ENCODE measurements around the gene SLIT3. TPM values are rescaled to one million over a fixed set of nuclear protein-coding genes. Genes with fewer than 3 reads are reported as not detected.

Gene SLIT3
- total and polyA plus RNA-seq, 2 donors (not counting 3 experiments of a cell fraction or from before 2014, with no cell fraction given) = 0.90 to 1.0 TPM

GRCh38 chr5:169147534-169147933 lies 153.4 kb downstream of the SLIT3 start:
- H3K4me3 ChIP-seq (replicated peaks in 1 of 3; ENCODE audit: insufficient read depth in 1 of 3, low read depth in 1 of 3, low read length in 3 of 3) = no peak overlapping the region

More at GRCh38 chr5:169147534-169147933, 153.4 kb downstream of the SLIT3 start:
- H3K9ac ChIP-seq (replicated peaks; ENCODE audit: extremely low read depth, insufficient read depth, low read length) = no peak overlapping the region
- POLR2A ChIA-PET = no interaction called here
- no peaks in the 10 kb centered on the region for H3K79me2 ChIP-seq (ENCODE audit: control insufficient read depth, insufficient read depth, low read length)
- H3K4me2 ChIP-seq (ENCODE audit: insufficient read depth, low read length) = no peak overlapping the region
- H3K9me3 ChIP-seq (replicated peaks; ENCODE audit: control insufficient read depth, insufficient read depth, low read length) = no peaks in the 10 kb centered on the region
- DNase-seq (ENCODE audit: low read depth, low spot score) = no peak
- H3K9me1 ChIP-seq (replicated peaks; ENCODE audit: control insufficient read depth, extremely low read depth, insufficient read depth, low read length) = no peaks in the 10 kb centered on the region
- no peaks in the 10 kb centered on the region for H3K27me3 ChIP-seq (ENCODE audit: control insufficient read depth in 2 of 2, insufficient read depth in 2 of 2, low read length in 2 of 2)
- TF ChIP-seq MYC (IDR thresholded peaks at IDR 0.05; ENCODE audit: low read depth, low read length) (no peak), FOS (IDR thresholded peaks at IDR 0.05; ENCODE audit: borderline replicate concordance, insufficient read depth, low read length) (no peak), POLR2AphosphoS5 (IDR thresholded peaks at IDR 0.05; ENCODE audit: insufficient read depth, low read depth, low read length) (no peak), EZH2 (IDR thresholded peaks at IDR 0.05; ENCODE audit: borderline replicate concordance, low read depth, low read length, severe bottlenecking) (no peak), POLR2A (IDR thresholded peaks at IDR 0.05; ENCODE audit: low read depth, low read length) (no peak), JUN (IDR thresholded peaks at IDR 0.05; ENCODE audit: borderline replicate concordance, insufficient read depth, insufficient read length, low read depth) (no peak), CTCF (IDR thresholded peaks at IDR 0.05; ENCODE audit: extremely low read depth in 1 of 2, insufficient read depth in 1 of 2, low read depth in 1 of 2, low read length in 2 of 2) (no peak), GATA2 (IDR thresholded peaks at IDR 0.05; ENCODE audit: insufficient read depth, insufficient read length, low read depth, low read length) (no peak)
- no peaks in the 10 kb centered on the region for H3K36me3 ChIP-seq (ENCODE audit: control insufficient read depth in 2 of 2, extremely low read depth in 1 of 2, insufficient read depth in 2 of 2, low read length in 2 of 2)
- H4K20me1 ChIP-seq (replicated peaks; ENCODE audit: control insufficient read depth, extremely low read depth, insufficient read depth, low read length) = no peaks in the 10 kb centered on the region
- H3K27ac ChIP-seq (ENCODE audit: insufficient read depth, low read depth, low read length) = no peak overlapping the region
- H3K4me1 ChIP-seq (ENCODE audit: control insufficient read depth, extremely low read depth, insufficient read depth, low read length) = no peaks in the 10 kb centered on the region
- no peak for FAIRE-seq
- BruUV-seq (replicated peaks) = no TSS peak
- no peak overlapping the region for H2AFZ ChIP-seq (ENCODE audit: low read depth, low read length)
- dilution Hi-C loops (cut with MboI; ENCODE audit: extremely low pct_ligation_motif_present, low sequenced_read_pairs) = no loop called here
- CTCF ChIA-PET = no interaction called here
- intact Hi-C loops (cut with micrococcal nuclease) = no loop called here
